ENCODE measurements around the gene MAP3K5.

GRCh38 chr6:136682292-136682691, 110.0 kb downstream of the MAP3K5 start:
- TF ChIP-seq CTCF (IDR thresholded peaks at IDR 0.05) (no peak), EZH2 (IDR thresholded peaks at IDR 0.05) (no peak), EZH2phosphoT487 (IDR thresholded peaks at IDR 0.05) (no peak)
